Panc1 (cell line): Measurements from ENCODE around the gene CYP27A1. TPM values are rescaled to one million over a fixed set of nuclear protein-coding genes. Genes with fewer than 3 reads are reported as not detected.

ENCODE experiments used
- ATAC-seq: fragments of 200-7000 bp; cut with Tn5 transposase; 2 replicates; pipeline ENCODE4 v1.9.1; 2020; ENCODE audit warnings: mild to moderate bottlenecking, moderate library complexity
- BruUV-seq: library from RNA; stranded (reverse); fragments of 400-500 nt; replicated peaks from 2 replicates; lab custom pipeline; 2021; lab: Mats Ljungman, UMichigan
- CTCF ChIA-PET: fragments of 300-600 bp; sonication (Branson Sonifier 250); formaldehyde crosslinking; loops from one replicate; lab custom pipeline; 2022; ENCODE audit warnings: antibody characterized with exemption; lab: Charles Lee
- POLR2A ChIA-PET: fragments of 300-600 bp; sonication (Branson Sonifier 250); formaldehyde crosslinking; loops from one replicate; lab custom pipeline; 2022; ENCODE audit warnings: antibody characterized with exemption; lab: Charles Lee
- DNase-seq: peaks from one replicate; pipeline ENCODE4 v3.0.0-alpha.2; 2010; ENCODE audit warnings: low read depth, low spot score
- H3K27ac ChIP-seq: 2 replicates; pipeline ENCODE4 v1.5.1; 2011; ENCODE audit warnings: mild to moderate bottlenecking, low read length, inconsistent platforms
- H3K27me3 ChIP-seq: fragments of 200-500 bp; sonication (Bioruptor generic); 2 replicates; pipeline ENCODE4 v1.6.0; 2014; ENCODE audit warnings: low read length, inconsistent platforms; ENCODE audit not compliant: control insufficient read depth, insufficient read depth
- H3K36me3 ChIP-seq: fragments of 200-500 bp; sonication (Bioruptor generic); 2 replicates; pipeline ENCODE4 v1.5.1; 2014; ENCODE audit warnings: inconsistent platforms, mild to moderate bottlenecking, low read length, moderate library complexity; ENCODE audit not compliant: control insufficient read depth, insufficient read depth
- H3K4me1 ChIP-seq: 2 replicates; pipeline ENCODE4 v1.5.1; 2011; ENCODE audit warnings: inconsistent platforms, mild to moderate bottlenecking, low read length, moderate library complexity; ENCODE audit not compliant: control insufficient read depth, insufficient read depth
- H3K4me3 ChIP-seq, 2 experiments: 2 replicates each; pipeline ENCODE4 v1.5.1; 2011 to 2012; ENCODE audit warnings: low read depth in 2 of 2, low read length in 2 of 2, mild to moderate bottlenecking in 2 of 2, inconsistent platforms in 1 of 2, moderate library complexity in 1 of 2
- H3K9me3 ChIP-seq: fragments of 200-500 bp; sonication (Bioruptor generic); 2 replicates; pipeline ENCODE4 v1.5.1; 2014; ENCODE audit warnings: low read depth, mild to moderate bottlenecking, inconsistent platforms, low read length, moderate library complexity; ENCODE audit not compliant: control insufficient read depth, insufficient read depth
- CTCF ChIP-seq: fragments of 450-650 bp; IDR thresholded peaks from 2 replicates; pipeline ENCODE4 v1.5.1; 2017; ENCODE audit warnings: mild to moderate bottlenecking
- POLR2AphosphoS5 ChIP-seq: IDR thresholded peaks from 2 replicates; pipeline ENCODE4 v1.6.1; 2012; ENCODE audit warnings: mild to moderate bottlenecking, low read depth, low read length, moderate library complexity
- REST ChIP-seq, 2 experiments: IDR thresholded peaks; 2 replicates each; pipeline ENCODE4 v1.6.1; 2011 to 2012; ENCODE audit warnings: low read depth in 2 of 2, control low read depth in 1 of 2, low read length in 1 of 2, mild to moderate bottlenecking in 1 of 2, moderate library complexity in 1 of 2; ENCODE audit not compliant: insufficient read depth in 1 of 2
- SIN3A ChIP-seq: IDR thresholded peaks from 2 replicates; pipeline ENCODE4 v1.6.1; 2012; ENCODE audit warnings: low read depth, mild to moderate bottlenecking, low read length, moderate library complexity, borderline replicate concordance; ENCODE audit not compliant: insufficient read depth
- TCF7L2 ChIP-seq: IDR thresholded peaks from 2 replicates; pipeline ENCODE4 v1.6.1; 2011; ENCODE audit warnings: mild to moderate bottlenecking, low read depth, low read length, inconsistent platforms
- in situ Hi-C: cut with HindIII; loops from 2 replicates; pipeline ENCODE4 v1.10.0; 2016; ENCODE audit warnings: low sequenced_read_pairs, low pct_unique_long_range_greater_than_20kb
- intact Hi-C: fragments of 100-400 bp; cut with micrococcal nuclease; formaldehyde crosslinking; loops from one replicate; pipeline ENCODE4 v1.10.0; 2022; ENCODE audit not compliant: unreplicated experiment
- total RNA-seq: library from RNA; stranded (reverse); gene quantifications from one replicate; pipeline ENCODE4 v1.2.1, GENCODE V29; 2021; ENCODE audit not compliant: unreplicated experiment

The CYP27A1 gene
- total RNA-seq, 1 experiment from 2014 or later: 7.7 TPM

GRCh38 chr2:218816561-218817011 is 34.6 kb downstream of the CYP27A1 start:
- DNase-seq: no peak
- TF ChIP-seq REST (IDR thresholded peaks at IDR 0.05; ENCODE audit: insufficient read depth in 1 of 2, low read depth in 2 of 2, low read length in 1 of 2) (no peak), TCF7L2 (no peak), SIN3A (no peak), POLR2AphosphoS5 (no peak), CTCF (no peak)
- ChIA-PET POLR2A (no interaction called here), CTCF (no interaction called here)
- in situ Hi-C loops: no loop called here
- no peaks in the 10 kb centered on the region for H3K4me1 ChIP-seq
- H3K4me3 ChIP-seq: no peak overlapping the region
- no peaks in the 10 kb centered on the region for H3K9me3 ChIP-seq
- H3K27me3 ChIP-seq: no peaks in the 10 kb centered on the region
- H3K36me3 ChIP-seq: no peaks in the 10 kb centered on the region
- no peak overlapping the region for H3K27ac ChIP-seq
- no peak for ATAC-seq
- BruUV-seq: no TSS peak
- intact Hi-C loops: no loop called here

- Histone ChIP-seq H3K4me3 (no peak overlapping the region), H3K4me1 (no peaks in the 10 kb centered on the region), H3K27ac (no peak overlapping the region), H3K9me3 (no peaks in the 10 kb centered on the region), H3K36me3 (no peaks in the 10 kb centered on the region), H3K27me3 (no peaks in the 10 kb centered on the region)
- BruUV-seq: no TSS peak
- DNase-seq (no peak), ATAC-seq (no peak)
- POLR2A ChIA-PET: no interaction called here
- intact Hi-C loops: no loop called here
- in situ Hi-C loops: no loop called here
- TF ChIP-seq SIN3A (no peak), POLR2AphosphoS5 (no peak), CTCF (no peak), REST (IDR thresholded peaks at IDR 0.05; ENCODE audit: insufficient read depth in 1 of 2, low read depth in 2 of 2, low read length in 1 of 2) (no peak), TCF7L2 (no peak)
- CTCF ChIA-PET: interaction anchor here (0.8 kb wide), 1 partner anchor 29 kb away, joined by 4 read pairs; no protein-coding TSS in a partner anchor
Observed at GRCh38 chr2:218819093-218819492, 37.1 kb downstream of the CYP27A1 start.
